Pancreas (tissue), 10 donors: ENCODE measurements around the gene TMEM271. TPM values are rescaled to one million over a fixed set of nuclear protein-coding genes. Genes with fewer than 3 reads are reported as not detected.
A peak's percentile ranks its signal among the peaks of the same experiment; 100 is the strongest.

ENCODE experiments used
- ATAC-seq, 4 donors: fragments of 200-7000 bp; cut with Tn5 transposase; one replicate each; pipeline versions ENCODE4 v1.8.0 to v1.9.1; 2020; ENCODE audit warnings: mild to moderate bottlenecking in 4 of 4, moderate library complexity in 4 of 4
- DNase-seq, 6 donors: peaks; one replicate each; pipeline ENCODE4 v3.0.0-alpha.2; 2020
- FAIRE-seq: peaks from 2 replicates; lab custom pipeline; 2012; peaks lifted over from hg19 to GRCh38; lab: Jason Lieb, UNC
- H3K27ac ChIP-seq, 4 donors: fragments of 200-600 bp; sonication (generic); 1 replicate in 3 of 4; 2 replicates in 1 of 4; pipeline versions ENCODE4 v1.5.0 to v1.8.0; 2020
- H3K27me3 ChIP-seq, 4 donors: fragments of 200-600 bp; one replicate each; pipeline ENCODE4 v1.8.0; 2021
- H3K36me3 ChIP-seq, 3 donors: fragments of 200-600 bp; sonication (generic) in 1 of 3; one replicate each; pipeline versions ENCODE4 v1.5.0 to v1.8.0; 2020 to 2021
- H3K4me1 ChIP-seq, 3 donors: fragments of 200-600 bp; one replicate each; pipeline ENCODE4 v1.8.0; 2021
- H3K4me3 ChIP-seq, 4 donors: fragments of 200-600 bp; sonication (generic) in 2 of 4; one replicate each; pipeline versions ENCODE4 v1.5.0 to v1.8.0; 2020 to 2021
- H3K9me3 ChIP-seq, 4 donors: fragments of 200-600 bp; one replicate each; pipeline ENCODE4 v1.8.0; 2021
- CTCF ChIP-seq, 4 donors: fragments of 200-600 bp; sonication (generic) in 3 of 4; IDR thresholded peaks; one replicate each; pipeline versions ENCODE4 v1.5.0 to v1.8.0; 2021; ENCODE audit warnings: antibody characterized with exemption in 4 of 4
- WGBS, 2 donors: extraction: QIAGEN DNeasy Blood & Tissue Kit; methylation state at CpG; one replicate each; pipeline ENCODE4 v1.1.7; 2013; 5-methylcytosine and 5-hydroxymethylcytosine counted together
- intact Hi-C, 3 donors: fragments of 100-400 bp; cut with DNase I; formaldehyde crosslinking; loops; one replicate each; pipeline versions ENCODE4 v1.11.1 to v1.14.2; 2022
- polyA plus RNA-seq, 2 donors: library from polyadenylated mRNA; stranded (reverse); fragments of 200-250 nt; gene quantifications; one replicate each; pipeline ENCODE4 v1.2.3, GENCODE V29; 2013
- total RNA-seq, 6 donors: library from RNA; stranded (reverse); fragmentation: NEBNext Ultra II Directional in 4 of 6; extraction: Animal tissue kit (Norgen Biotek cat#: 25700) in 4 of 6; gene quantifications; one replicate each; pipeline versions ENCODE4 v1.2.1 to v1.2.4, GENCODE V29; 2021 to 2023
- donor health status: healthy with polysubstance abuse.
- donor health status: DM: no; HTN: no; CAD: no; lungs with moderate emphysema.
- donor health status: DM: no; HTN: no; CAD: no.
- donor health status: control.
- donor health status: control.
- donor health status: Bipolar disorder and iron deficiency.
- donor health status: DM: yes; HTN: yes; CAD: no.
- donor health status: DM: no; HTN: no; CAD: no.
- donor health status: DM: no; HTN: no; CAD: no.
- donor health status: DM: yes; HTN: yes; CAD: no.

Gene TMEM271
- total and polyA plus RNA-seq, 8 donors, result 0.04 to 0.35 (median 0.23) TPM; not detected in 2

GRCh38 chr4:620201-620600, 44.1 kb upstream of the TMEM271 start:
- DNase-seq, result no peak
- H3K27ac ChIP-seq, result no peak overlapping the region
- TF ChIP-seq CTCF (IDR thresholded peaks at IDR 0.05), result no peak
- 57 to 75% methylated on average over 11 of the region's 11 CpGs for WGBS, 2 donors
- intact Hi-C loops, result no loop called here
- H3K27me3 ChIP-seq, result no peaks in the 10 kb centered on the region
- H3K4me3 ChIP-seq, result no peak overlapping the region
- ATAC-seq, result no peak
- FAIRE-seq, result no peak
- H3K4me1 ChIP-seq, result no peaks in the 10 kb centered on the region
- H3K36me3 ChIP-seq, result no peaks in the 10 kb centered on the region
- H3K9me3 ChIP-seq, result no peaks in the 10 kb centered on the region

GRCh38 chr4:617644-618641, 41.8 kb upstream of the TMEM271 start:
- no peak overlapping the region for H3K27ac ChIP-seq
- WGBS, 2 donors, result 36 to 41% methylated on average over 17 to 18 of the region's 18 CpGs
- intact Hi-C loops, result no loop called here
- no peaks in the 10 kb centered on the region for H3K27me3 ChIP-seq
- no peak for DNase-seq
- FAIRE-seq, result no peak
- no peak for TF ChIP-seq CTCF (IDR thresholded peaks at IDR 0.05)
- no peak overlapping the region for H3K4me3 ChIP-seq
- no peaks in the 10 kb centered on the region for H3K36me3 ChIP-seq
- no peaks in the 10 kb centered on the region for H3K4me1 ChIP-seq
- no peaks in the 10 kb centered on the region for H3K9me3 ChIP-seq
- peak in 1 of 4 donors; percentile 56 for ATAC-seq

- TF ChIP-seq CTCF (IDR thresholded peaks at IDR 0.05), result no peak
- H3K27ac ChIP-seq, result no peak overlapping the region
- H3K4me3 ChIP-seq, result no peak overlapping the region
- no peak for DNase-seq
- H3K4me1 ChIP-seq, result no peaks in the 10 kb centered on the region
- H3K27me3 ChIP-seq, result no peaks in the 10 kb centered on the region
- no peak for FAIRE-seq
- intact Hi-C loops, result no loop called here
- H3K36me3 ChIP-seq, result no peaks in the 10 kb centered on the region
- ATAC-seq, result no peak
- WGBS, 2 donors, result 79 to 88% methylated on average over 26 to 27 of the region's 27 CpGs
- H3K9me3 ChIP-seq, result no peaks in the 10 kb centered on the region
These were observed 41.0 kb upstream of the TMEM271 start for GRCh38 chr4:616911-617643.

GRCh38 chr4:616091-616490, 40.0 kb upstream of the TMEM271 start:
- no peaks in the 10 kb centered on the region for H3K27me3 ChIP-seq
- intact Hi-C loops, result no loop called here
- TF ChIP-seq CTCF (IDR thresholded peaks at IDR 0.05), result no peak
- DNase-seq (no peak), FAIRE-seq (no peak), ATAC-seq (no peak)
- WGBS, 2 donors, result 67 to 72% methylated on average over 1 of the region's 1 CpG
- no peaks in the 10 kb centered on the region for H3K36me3 ChIP-seq
- no peaks in the 10 kb centered on the region for H3K4me1 ChIP-seq
- no peaks in the 10 kb centered on the region for H3K9me3 ChIP-seq
- no peak overlapping the region for H3K4me3 ChIP-seq
- no peak overlapping the region for H3K27ac ChIP-seq
